AG09309 (cell line): Measurements from ENCODE around the gene TMTC2.

Experiments
- DNase-seq: peaks from one replicate; pipeline ENCODE4 v3.0.0-alpha.2; 2010; ENCODE audit warnings: low read depth
- H3K4me3 ChIP-seq: 2 replicates; pipeline ENCODE4 v1.5.1; 2011; ENCODE audit warnings: mild to moderate bottlenecking, low read depth, low read length, moderate library complexity; ENCODE audit not compliant: control insufficient read depth
- CTCF ChIP-seq: IDR thresholded peaks from 2 replicates; pipeline ENCODE4 v1.5.1; 2011; ENCODE audit warnings: mild to moderate bottlenecking, low read depth, low read length, inconsistent platforms; ENCODE audit not compliant: insufficient read depth, control insufficient read depth; ENCODE audit errors: missing control alignments

The TMTC2 gene

DNA sequence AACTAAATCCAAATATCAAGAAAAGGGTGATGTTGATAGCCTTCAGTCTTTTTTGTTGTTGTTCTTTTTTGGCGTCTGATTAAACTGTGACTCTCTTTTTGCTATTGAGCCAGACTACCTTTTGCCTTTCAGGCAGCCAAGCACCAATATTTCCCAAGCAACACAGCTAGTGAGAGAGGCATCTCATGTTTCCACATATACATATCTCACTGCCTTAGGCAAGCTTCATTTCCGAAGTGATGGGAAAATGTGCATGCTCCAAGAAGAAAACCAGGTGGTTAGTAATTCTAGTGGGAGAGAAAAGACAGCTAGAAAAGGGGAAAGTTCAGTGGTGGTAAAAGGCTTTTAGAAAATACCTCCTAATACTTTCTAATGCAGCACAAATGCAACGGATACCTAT is 277.7 kb downstream of the TMTC2 start:
- TF ChIP-seq CTCF, result no peak
- DNase-seq, result no peak
- H3K4me3 ChIP-seq, result no peak overlapping the region

GRCh38 chr12:82966001-82966559 is 279.4 kb downstream of the TMTC2 start:
- H3K4me3 ChIP-seq, result no peak overlapping the region
- TF ChIP-seq CTCF, result no peak
- no peak for DNase-seq

DNA sequence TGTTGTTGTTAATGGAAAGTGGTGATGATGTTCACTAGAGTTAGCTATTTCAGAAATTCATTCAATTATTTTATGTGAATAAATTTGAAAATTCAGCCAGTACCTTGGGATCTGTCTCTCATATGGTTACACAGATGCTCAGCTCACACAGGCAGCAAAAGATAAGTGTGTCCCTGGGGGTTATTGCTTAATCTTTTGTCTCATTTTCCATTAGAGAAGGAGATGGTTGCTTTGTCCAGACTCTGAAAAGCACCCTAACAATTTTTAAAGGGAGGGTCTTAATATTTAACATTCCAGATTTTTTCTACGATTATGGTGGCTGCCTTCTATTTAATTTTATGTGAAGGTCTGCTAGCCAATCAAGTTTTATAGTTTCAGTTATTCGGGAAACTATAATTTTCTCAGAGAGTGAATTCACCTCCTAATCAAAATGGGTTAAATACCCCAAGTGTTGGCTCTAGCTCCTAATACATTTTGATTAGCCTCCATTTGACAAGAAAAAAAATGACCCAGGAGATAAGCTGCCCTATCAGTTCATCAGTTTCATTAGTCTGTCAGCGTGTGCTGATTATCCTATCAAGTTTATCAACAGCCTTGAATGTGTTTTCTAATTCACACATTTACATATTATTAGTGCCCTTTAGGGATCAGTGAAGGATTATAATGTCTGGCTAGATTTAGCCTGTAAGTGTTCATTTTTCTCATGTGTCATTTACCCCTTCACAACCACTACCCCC is 282.1 kb downstream of the TMTC2 start:
- no peak for TF ChIP-seq CTCF
- H3K4me3 ChIP-seq, result no peak overlapping the region
- DNase-seq, result no peak

DNA sequence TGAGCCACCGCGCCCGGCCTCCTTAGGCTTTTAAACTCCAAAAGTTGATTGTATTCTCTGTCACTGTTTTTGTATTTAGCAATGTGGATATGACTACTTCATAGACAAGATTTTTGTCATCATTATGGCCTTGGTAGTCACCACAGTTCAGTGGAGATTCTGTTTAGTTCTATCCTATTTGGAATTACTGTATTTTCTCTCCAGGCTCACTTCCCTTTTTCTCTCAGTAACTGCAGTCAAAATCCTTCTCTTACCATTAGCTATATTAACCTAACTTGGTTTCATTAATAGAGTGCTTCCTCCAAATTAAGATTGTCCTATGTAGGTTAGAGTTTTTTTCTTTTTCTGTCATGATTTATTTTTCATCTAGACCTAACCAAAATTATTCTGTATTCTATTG is 283.9 kb downstream of the TMTC2 start:
- no peak for DNase-seq
- H3K4me3 ChIP-seq, result no peak overlapping the region
- no peak for TF ChIP-seq CTCF

- DNase-seq, result no peak
- no peak overlapping the region for H3K4me3 ChIP-seq
- no peak for TF ChIP-seq CTCF
These were observed 284.9 kb downstream of the TMTC2 start for GRCh38 chr12:82971584-82971983.

DNA sequence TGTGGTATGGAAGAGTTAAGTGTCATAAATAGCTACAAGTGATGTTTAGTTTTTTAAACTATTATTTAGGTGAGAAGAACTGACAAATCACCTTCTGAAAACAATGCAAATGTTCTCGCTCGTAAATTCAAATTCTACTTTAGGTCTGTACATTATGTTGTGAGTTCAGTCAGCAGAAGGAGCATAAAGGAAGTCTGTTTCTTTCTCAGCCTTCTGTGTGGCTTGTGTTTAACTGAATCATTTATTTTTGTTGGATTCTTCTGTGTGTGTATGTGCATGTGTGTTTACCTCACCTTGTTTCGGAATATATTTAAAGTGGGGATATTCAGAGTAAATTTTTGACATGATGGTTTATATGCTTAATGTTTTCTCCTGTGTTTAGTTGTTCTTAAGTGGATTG is 285.9 kb downstream of the TMTC2 start:
- H3K4me3 ChIP-seq, result no peak overlapping the region
- TF ChIP-seq CTCF, result no peak
- no peak for DNase-seq
